Measurements from ENCODE around the gene MVP. TPM values are rescaled to one million over a fixed set of nuclear protein-coding genes. Genes with fewer than 3 reads are reported as not detected.
"Not testable (repeated sequence)": the region's sequence is repeated elsewhere in the genome, so short reads cannot be mapped to it uniquely, and the experiment has no call there.

The MVP gene
- total RNA-seq, 1 experiment from 2014 or later, result 72.5 TPM

DNA sequence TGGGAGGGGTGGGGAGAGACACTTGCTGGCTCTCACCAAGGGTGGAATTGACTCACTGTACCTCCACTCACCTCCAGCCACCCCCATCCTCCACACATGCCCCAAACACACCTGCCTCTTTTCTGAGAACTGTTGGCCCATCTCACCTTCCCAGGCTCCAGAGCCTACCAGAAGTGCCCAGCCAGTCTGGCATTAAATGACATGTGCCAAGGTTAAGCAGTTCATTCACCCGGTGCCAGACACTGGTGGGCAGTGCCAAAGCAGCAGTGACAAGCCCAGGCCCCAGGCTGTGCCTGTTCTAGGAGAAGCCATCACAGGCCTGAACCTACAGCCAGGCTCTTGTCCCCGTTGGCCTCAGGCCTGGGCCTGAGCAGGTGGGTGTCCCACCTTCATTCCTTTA lies 11.2 kb downstream of the MVP start:
- Histone ChIP-seq H3K36me3 (ENCODE audit: control insufficient read depth, insufficient read depth, low read length) (0 out of 2 replicates have a peak, but pooled peaks cover 2% of the 10 kb centered on the region), H3K4me3 (ENCODE audit: low read depth, low read length) (no peak overlapping the region), H3K9me3 (no peaks in the 10 kb centered on the region), H3K27me3 (replicated peaks; ENCODE audit: control insufficient read depth, insufficient read depth, low read length) (no peaks in the 10 kb centered on the region), H3K4me1 (peaks cover 31% of the 10 kb centered on the region)
- Mint-ChIP-seq H3K27me3 (ENCODE audit: insufficient read depth, unreplicated experiment) (no peaks in the 10 kb centered on the region), H3K36me3 (ENCODE audit: insufficient read depth, unreplicated experiment) (peaks cover 25% of the 10 kb centered on the region), H3K4me3 (ENCODE audit: unreplicated experiment) (no peak overlapping the region), H3K27ac (ENCODE audit: unreplicated experiment) (peak overlapping the region; percentile 89), H3K4me1 (ENCODE audit: low read depth, unreplicated experiment) (peaks cover 20% of the 10 kb centered on the region), H3K9me3 (ENCODE audit: unreplicated experiment) (no peaks in the 10 kb centered on the region)
- no peak for DNase-seq
- no TSS peak for BruUV-seq (replicated peaks)
- ChIA-PET CTCF (no interaction called here), POLR2A (no interaction called here)
- intact Hi-C loops (cut with micrococcal nuclease; ENCODE audit: unreplicated experiment), result no loop called here
- TF ChIP-seq, protein P1, sequence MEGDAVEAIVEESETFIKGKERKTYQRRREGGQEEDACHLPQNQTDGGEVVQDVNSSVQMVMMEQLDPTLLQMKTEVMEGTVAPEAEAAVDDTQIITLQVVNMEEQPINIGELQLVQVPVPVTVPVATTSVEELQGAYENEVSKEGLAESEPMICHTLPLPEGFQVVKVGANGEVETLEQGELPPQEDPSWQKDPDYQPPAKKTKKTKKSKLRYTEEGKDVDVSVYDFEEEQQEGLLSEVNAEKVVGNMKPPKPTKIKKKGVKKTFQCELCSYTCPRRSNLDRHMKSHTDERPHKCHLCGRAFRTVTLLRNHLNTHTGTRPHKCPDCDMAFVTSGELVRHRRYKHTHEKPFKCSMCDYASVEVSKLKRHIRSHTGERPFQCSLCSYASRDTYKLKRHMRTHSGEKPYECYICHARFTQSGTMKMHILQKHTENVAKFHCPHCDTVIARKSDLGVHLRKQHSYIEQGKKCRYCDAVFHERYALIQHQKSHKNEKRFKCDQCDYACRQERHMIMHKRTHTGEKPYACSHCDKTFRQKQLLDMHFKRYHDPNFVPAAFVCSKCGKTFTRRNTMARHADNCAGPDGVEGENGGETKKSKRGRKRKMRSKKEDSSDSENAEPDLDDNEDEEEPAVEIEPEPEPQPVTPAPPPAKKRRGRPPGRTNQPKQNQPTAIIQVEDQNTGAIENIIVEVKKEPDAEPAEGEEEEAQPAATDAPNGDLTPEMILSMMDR (IDR thresholded peaks at IDR 0.05; ENCODE audit: insufficient read depth in 1 of 2, low read depth in 1 of 2, low read length in 1 of 2, severe bottlenecking in 1 of 2, unreplicated experiment in 1 of 2), result no peak

DNA sequence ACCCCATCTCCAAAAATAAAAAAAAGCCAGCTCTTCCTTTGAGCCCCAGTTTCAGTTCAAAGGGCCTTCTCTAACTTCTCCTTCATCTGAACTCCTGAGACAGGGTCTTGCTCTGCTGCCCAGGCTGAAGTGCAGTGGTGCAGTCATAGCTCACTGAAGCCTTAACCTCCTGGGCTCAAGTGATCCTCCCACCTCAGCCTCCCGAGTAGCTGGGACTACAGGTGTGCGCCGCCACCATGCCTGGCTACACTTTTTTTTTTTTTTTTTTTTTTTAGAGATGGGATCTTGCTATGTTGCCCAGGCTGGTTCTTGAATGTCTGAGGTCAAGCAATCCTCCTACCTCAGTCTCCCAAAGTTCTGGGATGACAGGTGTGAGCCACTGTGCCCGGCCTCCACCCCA lies 13.0 kb downstream of the MVP start:
- H3K4me1 ChIP-seq, result peaks cover 21% of the 10 kb centered on the region
- H3K36me3 ChIP-seq (ENCODE audit: control insufficient read depth, insufficient read depth, low read length); H3K27me3 Mint-ChIP-seq (ENCODE audit: insufficient read depth, unreplicated experiment); H3K9me3 ChIP-seq; POLR2A ChIA-PET; H3K4me3 ChIP-seq (ENCODE audit: low read depth, low read length); H3K4me3 Mint-ChIP-seq (ENCODE audit: unreplicated experiment); H3K27ac Mint-ChIP-seq (ENCODE audit: unreplicated experiment); H3K9me3 Mint-ChIP-seq (ENCODE audit: unreplicated experiment); H3K27me3 ChIP-seq (replicated peaks; ENCODE audit: control insufficient read depth, insufficient read depth, low read length); BruUV-seq (replicated peaks); intact Hi-C loops (cut with micrococcal nuclease; ENCODE audit: unreplicated experiment); DNase-seq: not testable (repeated sequence)
- CTCF ChIA-PET, result interaction anchor here (1.2 kb wide), 1 partner anchor 9 kb away, joined by 3 read pairs; no protein-coding TSS in a partner anchor
- Mint-ChIP-seq H3K4me1 (ENCODE audit: low read depth, unreplicated experiment) (peaks cover 14% of the 10 kb centered on the region), H3K36me3 (ENCODE audit: insufficient read depth, unreplicated experiment) (peaks cover 19% of the 10 kb centered on the region)

DNA sequence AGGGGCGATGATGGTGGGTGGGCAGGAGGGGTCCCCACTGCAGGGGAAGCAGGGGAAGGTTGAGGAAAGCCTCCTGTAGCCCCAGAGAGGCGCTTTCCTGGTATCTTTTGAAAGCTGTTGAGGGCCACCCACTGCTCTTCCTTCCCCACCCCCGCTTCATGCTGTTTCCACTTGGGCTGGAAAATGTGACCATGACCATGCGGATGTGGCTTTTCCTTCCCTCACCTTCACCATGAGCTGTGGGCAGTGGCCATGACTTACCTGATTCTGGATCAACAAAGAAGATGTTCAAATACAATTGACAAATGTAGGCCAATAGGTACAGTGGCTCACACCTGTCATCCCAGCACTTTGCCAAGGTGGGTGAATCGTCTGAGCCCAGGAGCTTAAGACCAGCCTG lies 13.8 kb downstream of the MVP start:
- ChIA-PET POLR2A (no interaction called here), CTCF (interaction anchor here (0.6 kb wide), 1 partner anchor 15 kb away, joined by 5 read pairs; no protein-coding TSS in a partner anchor)
- TF ChIP-seq, protein P1 (IDR thresholded peaks at IDR 0.05; ENCODE audit: insufficient read depth in 1 of 2, low read depth in 1 of 2, low read length in 1 of 2, severe bottlenecking in 1 of 2, unreplicated experiment in 1 of 2), result no peak
- H3K36me3 Mint-ChIP-seq (ENCODE audit: insufficient read depth, unreplicated experiment), result peaks cover 19% of the 10 kb centered on the region
- no peak for DNase-seq
- H3K27me3 Mint-ChIP-seq (ENCODE audit: insufficient read depth, unreplicated experiment), result no peaks in the 10 kb centered on the region
- H3K4me3 Mint-ChIP-seq (ENCODE audit: unreplicated experiment), result no peak overlapping the region
- H3K36me3 ChIP-seq (ENCODE audit: control insufficient read depth, insufficient read depth, low read length), result 0 out of 2 replicates have a peak, but pooled peaks cover 2% of the 10 kb centered on the region
- H3K4me3 ChIP-seq (ENCODE audit: low read depth, low read length), result no peak overlapping the region
- peaks cover 12% of the 10 kb centered on the region for H3K4me1 ChIP-seq
- H3K27ac Mint-ChIP-seq (ENCODE audit: unreplicated experiment), result no peak overlapping the region
- H3K9me3 ChIP-seq, result no peaks in the 10 kb centered on the region
- no TSS peak for BruUV-seq (replicated peaks)
- H3K9me3 Mint-ChIP-seq (ENCODE audit: unreplicated experiment), result no peaks in the 10 kb centered on the region
- H3K4me1 Mint-ChIP-seq (ENCODE audit: low read depth, unreplicated experiment), result peaks cover 14% of the 10 kb centered on the region
- H3K27me3 ChIP-seq (replicated peaks; ENCODE audit: control insufficient read depth, insufficient read depth, low read length), result no peaks in the 10 kb centered on the region
- intact Hi-C loops (cut with micrococcal nuclease; ENCODE audit: unreplicated experiment), result no loop called here

DNA sequence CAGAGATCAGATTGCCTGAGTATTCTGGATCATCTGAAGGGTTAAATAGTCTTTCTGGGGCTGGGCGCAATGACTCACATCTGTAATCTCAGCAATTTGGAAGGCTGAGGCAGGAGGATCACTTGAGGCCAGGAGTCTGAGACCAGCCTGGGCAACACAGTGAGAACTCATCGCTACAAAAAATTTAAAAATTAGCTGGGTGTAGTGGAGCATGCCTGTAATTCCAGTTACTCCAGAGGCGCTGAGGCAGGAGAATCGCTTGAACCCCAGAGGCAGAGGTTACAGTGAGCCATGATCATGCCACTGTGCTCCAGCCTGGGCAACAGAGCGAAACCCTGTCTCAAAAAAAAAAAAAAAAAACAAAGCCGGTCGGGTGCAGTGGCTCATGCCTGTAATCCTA lies 15.7 kb downstream of the MVP start:
- H3K4me3 ChIP-seq (ENCODE audit: low read depth, low read length), result no peak overlapping the region
- Mint-ChIP-seq H3K4me1 (ENCODE audit: low read depth, unreplicated experiment) (peaks cover 1% of the 10 kb centered on the region), H3K36me3 (ENCODE audit: insufficient read depth, unreplicated experiment) (peaks cover 15% of the 10 kb centered on the region), H3K27me3 (ENCODE audit: insufficient read depth, unreplicated experiment) (no peaks in the 10 kb centered on the region), H3K9me3 (ENCODE audit: unreplicated experiment) (no peaks in the 10 kb centered on the region), H3K4me3 (ENCODE audit: unreplicated experiment) (no peak overlapping the region), H3K27ac (ENCODE audit: unreplicated experiment) (no peak overlapping the region)
- BruUV-seq (replicated peaks), result no TSS peak
- H3K4me1 ChIP-seq, result no peaks in the 10 kb centered on the region
- ChIA-PET CTCF (no interaction called here), POLR2A (no interaction called here)
- H3K9me3 ChIP-seq, result no peaks in the 10 kb centered on the region
- intact Hi-C loops (cut with micrococcal nuclease; ENCODE audit: unreplicated experiment), result no loop called here
- H3K36me3 ChIP-seq (ENCODE audit: control insufficient read depth, insufficient read depth, low read length), result peaks cover 2% of the 10 kb centered on the region; the same call in 1 of the 2 replicates
- H3K27me3 ChIP-seq (replicated peaks; ENCODE audit: control insufficient read depth, insufficient read depth, low read length), result no peaks in the 10 kb centered on the region
- DNase-seq, result no peak
- TF ChIP-seq, protein P1 (IDR thresholded peaks at IDR 0.05; ENCODE audit: insufficient read depth in 1 of 2, low read depth in 1 of 2, low read length in 1 of 2, severe bottlenecking in 1 of 2, unreplicated experiment in 1 of 2), result no peak
